Glomerular endothelial cell (primary cell): Measurements from ENCODE around the gene RGS17. TPM values are rescaled to one million over a fixed set of nuclear protein-coding genes. Genes with fewer than 3 reads are reported as not detected.
"Not testable (repeated sequence)": the region's sequence is repeated elsewhere in the genome, so short reads cannot be mapped to it uniquely, and the experiment has no call there.

Experiments
- DNase-seq: peaks from one replicate; pipeline ENCODE4 v3.0.0-alpha.2; 2011; ENCODE audit warnings: low read depth, low spot score; ENCODE audit errors: extremely low read depth
- total RNA-seq: library from RNA; depleted of rRNA; stranded (reverse); fragments of >200 nt; gene quantifications from 2 replicates; pipeline ENCODE4 v1.2.3, GENCODE V29; 2015

The RGS17 gene
- total RNA-seq, 1 donor from 2014 or later = 5.4 TPM

DNA sequence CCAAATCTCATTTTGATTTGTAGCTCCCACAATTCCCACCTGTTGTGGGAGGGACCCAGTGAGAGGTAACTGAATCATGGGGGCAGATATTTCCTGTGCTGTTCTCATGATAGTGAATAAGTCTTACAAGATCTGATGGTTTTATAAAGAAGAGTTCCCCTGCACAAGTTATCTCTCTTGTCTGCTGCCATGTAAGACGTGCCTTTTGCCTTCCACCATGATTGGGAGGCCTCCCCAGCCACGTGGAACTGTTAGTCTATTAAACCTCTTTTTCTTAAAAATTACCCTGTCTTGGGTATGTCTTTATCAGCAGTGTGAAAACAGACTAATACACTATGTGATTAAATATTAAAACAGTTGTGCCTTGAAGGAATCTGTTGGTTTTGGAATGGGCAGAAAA is 131.5 kb downstream of the RGS17 start:
- DNase-seq = not testable (repeated sequence)

DNA sequence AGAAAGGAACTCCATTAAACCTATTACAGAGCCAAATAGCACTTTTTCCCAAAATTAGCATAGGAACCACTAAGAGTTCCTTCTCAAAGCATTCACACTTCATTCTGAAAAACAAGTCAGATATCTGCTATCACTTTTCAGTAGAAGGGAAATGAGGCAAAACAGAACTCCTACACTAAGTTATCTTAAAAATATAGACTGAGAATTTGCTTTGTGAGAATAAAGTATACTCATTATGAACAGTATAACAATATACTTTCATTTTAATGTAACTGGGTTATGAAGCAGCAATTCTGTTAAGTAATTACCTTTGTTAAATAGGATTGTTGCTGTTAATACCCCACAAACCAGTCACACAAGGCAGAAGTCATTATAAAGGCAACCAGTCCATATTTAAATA is 137.2 kb downstream of the RGS17 start:
- DNase-seq = no peak

GRCh38 chr6:152993431-152993830 is 137.7 kb downstream of the RGS17 start:
- DNase-seq = no peak

DNA sequence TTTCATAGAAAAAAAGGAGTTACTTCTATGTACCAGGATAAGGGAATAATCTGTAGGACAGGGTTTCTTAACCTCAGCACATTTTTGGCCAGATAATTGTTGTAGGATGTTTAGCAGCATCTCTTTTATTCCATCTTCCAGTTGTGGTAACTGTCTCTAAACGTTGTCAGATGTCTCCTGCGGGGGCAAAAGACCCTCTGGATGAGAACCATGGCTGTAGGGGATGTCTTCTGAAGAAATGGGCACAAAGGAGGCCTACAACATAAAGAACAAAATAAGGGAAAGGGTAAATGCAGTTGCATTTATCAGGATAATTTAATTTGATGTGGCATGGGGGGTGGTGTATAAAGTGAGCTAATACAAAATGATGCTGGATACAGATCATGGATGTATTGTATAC is 144.1 kb downstream of the RGS17 start:
- DNase-seq = no peak

DNA sequence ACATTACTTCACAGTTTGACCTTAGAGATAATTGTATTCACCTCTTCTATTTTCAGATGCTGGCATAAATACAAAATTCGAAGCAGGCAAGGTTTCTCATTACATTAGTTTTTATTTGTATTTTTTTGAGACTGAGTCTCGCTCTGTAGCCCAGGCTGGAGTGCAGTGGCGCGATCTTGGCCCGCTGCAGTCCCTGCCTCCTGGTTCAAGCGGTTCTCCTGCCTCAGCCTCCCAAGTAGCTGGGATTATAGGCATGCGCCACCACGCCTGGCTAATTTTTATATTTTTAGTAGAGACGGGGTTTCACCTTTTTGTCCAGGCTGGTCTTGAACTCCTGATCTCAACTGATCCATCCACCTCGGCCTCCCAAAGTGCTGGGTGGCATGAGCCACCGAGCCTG is 145.8 kb downstream of the RGS17 start:
- DNase-seq = not testable (repeated sequence)

- no peak for DNase-seq
Measured at GRCh38 chr6:152984513-152984872, 146.6 kb downstream of the RGS17 start.

DNA sequence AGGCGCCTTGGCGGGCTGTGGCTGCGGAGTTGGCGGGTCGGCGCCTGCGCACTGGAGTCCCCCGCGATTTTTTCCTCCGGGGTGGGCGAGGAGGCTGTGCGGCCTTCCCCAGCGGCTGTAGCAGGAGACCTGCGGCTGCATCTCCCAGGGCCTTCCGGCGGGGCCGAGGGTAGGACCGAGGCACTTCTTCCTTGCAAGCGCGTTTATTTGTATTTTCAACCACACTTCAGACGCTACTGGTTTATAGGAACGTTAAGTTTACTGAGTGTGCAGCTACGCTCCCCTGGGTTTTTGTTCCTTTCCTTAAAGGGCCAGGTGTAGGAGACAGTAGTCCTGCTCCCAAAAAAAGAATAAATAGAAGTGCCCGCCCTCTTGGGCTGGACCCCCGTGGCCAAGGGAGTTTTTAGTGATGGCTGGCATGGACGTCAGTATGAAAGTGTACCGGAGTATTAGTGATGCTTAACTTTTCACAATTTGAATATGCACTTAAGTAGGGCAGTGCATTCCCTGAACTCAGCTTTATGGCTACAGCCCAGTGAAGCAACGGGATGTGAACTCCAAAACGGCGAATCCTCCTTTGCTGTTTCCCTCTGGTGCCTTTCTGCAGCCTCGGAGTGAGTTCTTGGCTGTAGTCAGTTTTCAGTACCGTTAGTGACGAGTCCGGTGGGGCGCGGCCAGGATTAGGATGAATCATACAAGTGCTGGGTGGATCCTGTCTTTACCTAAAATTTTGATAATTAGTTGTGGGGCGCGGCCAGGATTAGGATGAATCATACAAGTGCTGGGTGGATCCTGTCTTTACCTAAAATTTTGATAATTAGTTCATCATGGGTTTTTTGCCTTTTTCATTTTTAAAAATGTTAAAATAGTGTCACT is 147.2 kb downstream of the RGS17 start:
- no peak for DNase-seq

DNA sequence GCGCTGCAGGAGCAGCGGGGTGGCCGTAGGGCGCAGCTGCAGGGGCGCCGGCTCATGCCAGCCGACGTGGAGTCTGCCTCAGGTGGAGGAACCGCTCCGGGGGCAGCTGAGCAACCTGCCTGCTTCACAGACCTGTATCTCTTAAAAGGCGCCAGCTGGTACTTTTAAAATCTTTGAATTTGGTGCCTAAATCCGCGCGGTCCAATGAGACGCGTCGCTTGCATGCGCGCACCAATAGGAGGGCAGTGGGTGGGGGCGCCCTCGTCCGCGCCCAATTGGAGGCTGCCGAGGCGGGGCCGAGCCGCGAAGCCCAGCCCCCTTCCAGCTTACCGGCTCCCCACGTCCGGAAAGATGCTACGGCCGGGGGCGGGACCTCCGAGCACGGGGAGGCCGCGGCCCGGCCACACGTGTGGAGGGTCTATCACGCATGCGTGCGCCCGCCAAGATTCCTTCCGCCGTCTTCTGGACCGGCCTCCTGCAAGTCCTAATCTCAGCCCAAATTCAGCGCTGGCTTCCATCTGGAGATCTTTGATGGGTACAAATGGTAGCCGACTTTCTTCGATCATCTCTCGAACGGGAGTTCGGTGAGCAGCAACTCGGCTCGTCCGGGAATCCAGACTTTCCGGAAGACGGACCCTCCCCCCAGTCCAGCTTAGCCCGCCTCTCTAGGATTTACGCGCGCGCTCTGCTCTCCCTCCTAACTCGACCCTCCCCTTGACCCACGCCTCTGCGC is 148.0 kb downstream of the RGS17 start, which contains the start of gene FBXO5:
FBXO5 (minus strand) TSS at position 138 of the 733 bp plus-strand sequence; CDS start at position 56, 82 bp downstream.
- peak; percentile 66 for DNase-seq

DNA sequence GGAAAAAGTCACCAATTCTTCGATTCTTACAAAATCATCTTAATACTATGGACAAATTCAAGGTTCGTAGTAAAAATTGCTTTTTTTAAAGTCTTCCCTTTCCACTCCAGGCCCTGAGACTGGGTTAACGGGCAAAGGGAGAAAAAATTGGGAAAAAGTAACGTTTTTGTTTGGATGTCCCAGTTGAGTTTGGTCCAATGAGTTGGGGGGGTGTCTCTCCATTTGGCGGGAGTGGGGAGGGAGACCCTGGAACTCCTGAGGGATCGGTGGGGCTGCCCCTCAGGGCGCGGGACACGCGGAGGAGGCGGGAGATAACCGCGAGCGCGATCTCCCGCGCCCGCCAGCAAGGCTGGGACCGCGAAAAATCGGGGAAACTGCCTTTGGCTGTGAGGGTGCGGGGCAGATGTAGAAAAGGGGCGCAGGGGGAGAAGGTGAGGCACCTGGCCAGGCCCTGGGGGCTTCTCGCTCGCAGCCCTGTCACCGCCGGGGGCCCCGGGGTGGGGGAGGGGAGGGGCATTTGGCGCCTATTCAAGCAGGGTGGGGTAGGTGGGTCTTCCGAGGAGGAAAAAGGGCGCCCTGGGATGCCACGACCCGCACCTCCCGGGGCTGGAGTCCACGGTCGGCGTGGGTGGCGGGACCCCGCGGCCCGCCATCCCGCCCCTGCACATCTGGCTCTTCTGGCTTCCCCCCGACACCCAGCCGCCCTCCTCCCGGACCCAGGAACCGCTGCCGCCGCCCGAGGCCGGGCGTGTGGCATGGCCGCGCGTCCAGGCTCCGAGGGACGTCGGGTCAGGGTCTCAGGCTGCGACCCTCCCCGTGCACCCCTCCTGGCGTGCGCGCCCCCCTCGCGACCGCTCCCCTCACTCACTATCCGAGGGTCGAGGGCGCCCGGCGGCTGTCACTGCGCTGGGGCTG is 148.8 kb downstream of the RGS17 start:
- no peak for DNase-seq

DNA sequence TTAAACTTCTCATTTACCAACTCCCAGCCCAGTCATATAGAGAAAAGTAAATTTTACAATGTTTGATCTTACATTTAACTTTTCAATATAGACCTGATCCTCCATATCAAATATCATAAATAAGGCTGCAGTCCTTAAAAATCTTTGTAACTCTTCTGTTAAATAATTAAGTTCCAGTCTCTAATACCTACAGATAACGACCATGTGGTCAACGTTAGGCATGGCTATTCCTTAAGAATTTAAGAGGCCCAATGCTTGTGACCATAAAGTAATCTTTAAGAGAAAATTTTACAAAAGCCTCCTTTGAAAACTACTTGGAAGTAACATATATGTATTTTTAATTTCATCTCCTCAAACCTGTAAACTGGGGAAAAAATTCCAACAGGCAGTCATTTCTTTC is 149.9 kb downstream of the RGS17 start:
- no peak for DNase-seq

GRCh38 chr6:152980656-152981055 is 150.4 kb downstream of the RGS17 start:
- no peak for DNase-seq

GRCh38 chr6:152979116-152979515 is 152.0 kb downstream of the RGS17 start:
- DNase-seq = no peak

DNA sequence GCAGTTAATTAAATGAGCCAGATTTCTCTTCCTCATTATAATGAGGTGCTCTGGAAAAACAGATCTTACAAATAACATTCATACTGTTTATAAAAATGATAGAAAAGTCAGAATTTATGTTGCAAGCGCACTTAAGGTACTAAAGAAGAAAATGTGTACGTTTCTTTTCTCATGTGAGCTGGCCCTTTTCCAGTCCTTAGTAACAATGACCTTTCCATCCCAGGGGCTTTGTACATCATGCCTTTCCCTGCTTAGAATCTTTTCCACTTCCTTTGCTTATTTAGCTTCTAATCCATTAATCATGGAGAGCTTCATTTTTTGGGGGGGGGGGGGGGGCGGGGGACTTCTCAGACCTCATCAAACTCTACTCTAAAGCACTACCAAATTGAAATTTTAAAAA is 153.0 kb downstream of the RGS17 start:
- no peak for DNase-seq

- DNase-seq = no peak
Measured at GRCh38 chr6:152977556-152977955, 153.5 kb downstream of the RGS17 start.

DNA sequence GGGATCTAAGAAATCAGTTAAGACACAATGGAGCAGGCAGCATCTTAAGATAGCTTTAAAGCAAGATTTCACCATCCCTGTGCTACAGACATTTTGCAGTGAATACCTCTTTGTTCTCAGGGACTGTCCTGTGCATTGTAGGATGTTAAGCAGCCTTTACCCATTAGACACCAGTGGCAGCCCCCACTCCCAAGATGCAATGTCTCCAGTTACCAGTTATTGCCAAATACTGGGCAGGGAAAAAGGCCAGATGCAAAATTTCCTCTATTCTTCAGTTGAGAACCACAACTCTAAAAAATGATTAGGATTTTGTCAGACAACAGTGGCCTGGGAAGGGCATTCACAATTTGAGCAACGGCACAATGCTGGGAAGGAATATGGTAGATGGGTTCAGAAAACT is 154.3 kb downstream of the RGS17 start:
- no peak for DNase-seq

DNA sequence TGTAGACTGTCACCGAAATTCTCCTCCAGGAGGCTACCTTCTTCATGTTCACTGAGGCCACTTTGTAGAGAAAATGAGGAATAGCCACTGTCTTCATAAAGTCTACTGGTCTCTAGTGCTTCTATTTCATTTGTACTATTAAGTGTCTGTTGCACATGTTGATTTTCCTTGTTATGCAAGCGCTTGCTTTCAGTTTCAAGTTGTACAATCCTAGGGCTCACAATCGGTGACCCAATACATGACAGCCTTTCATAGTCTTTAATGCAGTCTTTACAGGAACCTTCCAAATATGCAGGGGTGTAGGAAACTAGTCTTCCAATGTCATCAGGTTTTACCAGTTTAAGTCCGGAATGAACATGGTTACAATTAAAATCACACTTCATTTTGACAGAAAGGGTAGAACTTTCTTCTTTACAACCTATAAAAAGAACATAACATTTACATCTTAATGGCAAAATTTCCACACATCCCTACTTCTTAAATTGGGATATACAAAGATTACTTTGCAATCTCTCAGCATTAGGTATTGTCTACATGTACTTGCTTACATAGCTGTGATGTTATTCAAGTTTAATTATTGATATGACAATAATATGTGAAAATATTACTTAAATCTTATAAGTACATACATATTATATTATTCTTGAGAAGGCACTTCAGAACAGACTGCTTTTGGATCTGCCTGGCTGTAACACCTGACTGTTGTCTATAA is 155.7 kb downstream of the RGS17 start:
- no peak for DNase-seq

DNA sequence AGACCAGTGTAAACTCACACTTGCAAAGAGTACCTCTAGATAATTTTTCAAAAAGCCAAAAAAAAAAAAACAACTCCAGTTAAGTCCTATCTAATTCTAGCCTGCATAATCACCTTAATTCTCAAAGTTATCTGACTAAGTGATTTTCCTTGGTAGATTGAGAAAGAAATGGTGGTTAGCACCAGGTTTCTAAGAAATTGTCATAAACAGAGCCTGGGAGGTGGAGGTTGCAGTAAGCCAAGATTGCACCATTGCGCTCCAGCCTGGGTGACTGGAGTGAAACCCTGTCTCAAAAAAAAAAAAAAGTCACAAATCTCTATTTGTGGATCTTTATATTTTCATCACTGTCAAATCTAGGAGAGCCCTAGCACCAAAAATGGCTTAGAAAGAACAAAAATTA is 157.2 kb downstream of the RGS17 start:
- no peak for DNase-seq

DNA sequence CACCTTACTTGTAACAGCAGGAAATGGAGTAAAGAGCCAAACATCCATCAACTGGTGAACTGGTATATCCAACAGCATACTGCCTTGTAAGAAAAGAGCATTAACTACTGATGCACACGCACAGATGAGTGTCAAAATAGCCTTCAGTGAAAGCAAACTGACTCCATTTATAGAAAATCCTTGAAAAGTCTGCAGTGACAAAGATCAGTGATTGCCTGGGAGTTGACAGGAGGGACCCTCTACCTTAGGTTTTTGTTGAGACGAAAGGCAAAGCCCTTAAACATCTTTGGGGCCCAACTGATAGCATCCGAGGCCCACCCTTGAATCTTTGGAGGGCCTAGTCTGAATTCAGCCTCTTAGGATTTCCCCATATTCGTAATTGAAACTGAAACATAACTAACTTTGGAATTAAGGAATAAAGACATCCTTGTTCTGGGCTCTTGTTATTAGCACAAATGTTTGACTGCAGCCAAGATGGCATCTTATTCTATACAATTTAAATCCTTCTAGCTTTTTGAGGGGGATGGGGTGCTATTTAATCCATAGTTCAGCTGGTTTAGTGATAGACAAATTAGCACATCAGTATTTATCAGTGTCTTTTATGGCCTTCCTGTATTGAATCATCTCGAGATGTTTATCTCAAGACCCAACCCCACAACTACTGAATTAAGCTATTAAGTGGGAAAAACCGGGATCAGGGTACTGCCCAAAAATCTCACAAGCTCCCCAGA is 161.2 kb downstream of the RGS17 start:
- DNase-seq = no peak

DNA sequence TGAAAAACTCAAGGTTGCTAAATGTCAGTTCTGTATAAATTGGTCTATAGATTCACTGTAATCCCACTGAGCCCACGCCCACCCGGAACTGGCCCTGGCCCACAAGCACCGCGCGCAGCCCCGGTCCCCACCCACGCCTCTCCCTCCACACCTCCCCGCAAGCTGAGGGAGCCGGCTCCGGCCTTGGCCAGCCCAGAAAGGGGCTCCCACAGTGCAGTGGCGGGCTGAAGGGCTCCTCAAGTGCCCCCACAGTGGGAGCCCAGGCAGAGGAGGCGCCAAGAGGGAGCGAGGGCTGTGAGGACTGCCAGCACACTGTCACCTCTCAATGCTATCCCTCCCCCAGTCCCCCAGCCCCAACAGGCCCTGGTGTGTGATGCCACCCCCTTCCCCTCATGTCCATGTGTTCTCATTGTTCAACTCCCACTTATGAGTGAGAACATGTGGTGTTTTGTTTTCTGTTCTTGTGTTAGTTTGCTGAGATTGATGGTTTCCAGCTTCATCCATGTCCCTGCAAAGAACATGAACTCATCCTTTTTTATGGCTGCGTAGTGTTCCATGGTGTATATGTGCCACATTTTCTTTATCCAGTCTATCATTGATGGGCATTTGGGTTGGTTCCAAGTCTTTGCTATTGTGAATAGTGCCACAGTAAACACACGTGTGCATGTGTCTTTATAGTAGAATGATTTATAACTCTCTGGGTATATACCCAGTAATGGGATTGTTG is 164.8 kb downstream of the RGS17 start:
- DNase-seq = not testable (repeated sequence)
